ENCODE data around the gene CNTN4.

The CNTN4 gene

DNA sequence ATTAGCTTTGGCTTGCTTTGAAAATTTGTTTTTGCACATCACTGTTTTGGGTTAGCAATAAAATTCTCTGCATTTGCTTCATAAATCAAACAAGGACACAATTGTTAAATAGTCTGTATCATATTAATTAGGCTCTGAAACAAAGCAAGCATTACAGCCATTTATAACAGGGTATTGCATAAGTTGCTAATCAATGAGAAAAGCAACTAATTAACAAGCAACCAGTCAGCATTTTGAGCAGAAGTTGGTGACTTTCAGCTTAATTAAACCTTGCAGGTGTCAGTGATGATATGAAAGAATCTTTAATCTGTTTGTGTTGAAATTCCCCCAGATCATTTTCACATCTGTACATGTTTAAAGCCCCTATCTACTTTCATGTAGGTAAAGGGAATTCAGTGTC, 516.4 kb downstream of the CNTN4 start:
- no peak for DNase-seq

DNA sequence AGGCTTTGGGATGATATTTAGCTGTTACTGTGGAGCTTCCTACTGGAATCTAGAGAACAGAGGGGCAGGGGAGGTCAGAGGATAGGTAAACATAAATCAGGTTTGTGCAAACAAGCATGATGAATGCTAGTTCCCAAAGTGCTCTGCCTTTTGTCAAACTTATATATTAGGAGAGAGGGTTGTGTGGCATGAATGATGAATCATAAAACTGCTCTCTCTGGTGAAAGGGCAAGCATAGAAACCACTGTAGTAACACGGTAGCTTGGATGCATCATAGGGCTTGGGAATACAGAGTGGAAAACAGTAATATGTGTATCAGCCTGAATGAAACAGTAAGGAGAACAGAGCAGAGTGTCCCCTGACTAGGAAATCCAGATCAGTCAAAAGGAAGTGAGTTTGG, 524.8 kb downstream of the CNTN4 start:
- no peak for DNase-seq

GRCh38 chr3:2628117-2628516, 529.5 kb downstream of the CNTN4 start:
- DNase-seq, result no peak

- DNase-seq, result no peak
Observed at GRCh38 chr3:2635511-2635910, 536.8 kb downstream of the CNTN4 start.

- DNase-seq, result no peak
Observed at GRCh38 chr3:2643606-2644005, 544.9 kb downstream of the CNTN4 start.

- no peak for DNase-seq
Observed at GRCh38 chr3:2645001-2645400, 546.3 kb downstream of the CNTN4 start.

DNA sequence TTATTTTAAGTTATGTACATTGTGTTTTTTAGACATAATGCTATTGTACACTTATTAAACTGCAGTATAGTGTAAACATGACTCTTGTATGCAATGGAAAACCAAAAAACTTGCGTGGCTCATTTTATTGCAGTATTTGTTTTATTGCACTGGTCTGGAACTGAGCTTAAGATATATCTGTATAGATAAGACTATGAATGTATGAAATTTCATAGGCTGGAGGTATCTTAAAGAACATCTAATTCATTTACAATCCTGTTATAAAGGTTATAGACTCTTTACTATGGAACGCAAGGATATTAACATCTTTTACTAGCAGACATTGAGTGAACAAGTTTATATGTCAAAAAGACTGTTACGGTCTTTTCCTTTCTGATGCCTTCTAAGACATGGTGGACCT, 552.1 kb downstream of the CNTN4 start:
- DNase-seq, result no peak

DNA sequence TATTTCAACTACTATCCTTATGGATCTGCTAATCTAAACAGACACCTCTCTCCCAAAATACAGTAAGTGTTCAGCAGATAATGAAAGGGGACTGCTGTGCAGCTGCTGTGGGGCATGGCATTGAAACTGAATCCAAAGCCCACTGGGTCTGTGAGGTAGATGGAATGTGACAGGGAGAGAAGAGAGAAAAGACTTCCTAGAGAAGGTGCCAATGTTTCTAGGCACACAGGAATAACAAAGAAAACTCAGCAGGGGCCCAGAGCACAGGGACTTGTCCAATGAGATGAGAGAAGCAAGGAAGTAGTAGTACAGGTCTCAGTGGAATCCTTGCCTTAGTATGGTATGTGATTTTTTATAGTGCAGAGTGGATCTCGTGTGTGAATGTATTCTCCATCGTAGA, 553.7 kb downstream of the CNTN4 start:
- no peak for DNase-seq

- no peak for DNase-seq
Observed at GRCh38 chr3:2653706-2654105, 555.0 kb downstream of the CNTN4 start.

DNA sequence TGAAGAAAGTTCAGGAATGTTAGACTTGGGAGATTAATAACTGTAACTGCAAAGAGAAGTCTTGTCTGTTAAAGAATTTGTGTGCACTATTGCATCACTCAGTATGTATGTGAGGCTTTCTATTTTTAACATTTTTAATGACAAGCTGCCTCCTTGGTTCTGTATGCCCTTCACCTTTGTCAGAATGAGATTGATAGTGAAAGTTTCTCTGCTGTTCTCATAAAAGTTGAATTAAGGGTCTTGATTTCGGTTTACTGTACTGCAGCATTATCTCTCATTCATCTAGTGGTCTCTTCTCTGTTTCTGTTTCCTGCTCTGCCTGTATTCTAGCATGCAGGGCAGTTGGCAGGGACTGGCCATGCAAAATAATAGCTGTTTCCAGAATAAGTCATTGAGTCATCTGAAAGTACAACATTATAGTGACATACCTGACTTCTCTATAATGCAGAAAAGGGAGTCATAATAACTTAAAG, 556.6 kb downstream of the CNTN4 start:
- no peak for DNase-seq

DNA sequence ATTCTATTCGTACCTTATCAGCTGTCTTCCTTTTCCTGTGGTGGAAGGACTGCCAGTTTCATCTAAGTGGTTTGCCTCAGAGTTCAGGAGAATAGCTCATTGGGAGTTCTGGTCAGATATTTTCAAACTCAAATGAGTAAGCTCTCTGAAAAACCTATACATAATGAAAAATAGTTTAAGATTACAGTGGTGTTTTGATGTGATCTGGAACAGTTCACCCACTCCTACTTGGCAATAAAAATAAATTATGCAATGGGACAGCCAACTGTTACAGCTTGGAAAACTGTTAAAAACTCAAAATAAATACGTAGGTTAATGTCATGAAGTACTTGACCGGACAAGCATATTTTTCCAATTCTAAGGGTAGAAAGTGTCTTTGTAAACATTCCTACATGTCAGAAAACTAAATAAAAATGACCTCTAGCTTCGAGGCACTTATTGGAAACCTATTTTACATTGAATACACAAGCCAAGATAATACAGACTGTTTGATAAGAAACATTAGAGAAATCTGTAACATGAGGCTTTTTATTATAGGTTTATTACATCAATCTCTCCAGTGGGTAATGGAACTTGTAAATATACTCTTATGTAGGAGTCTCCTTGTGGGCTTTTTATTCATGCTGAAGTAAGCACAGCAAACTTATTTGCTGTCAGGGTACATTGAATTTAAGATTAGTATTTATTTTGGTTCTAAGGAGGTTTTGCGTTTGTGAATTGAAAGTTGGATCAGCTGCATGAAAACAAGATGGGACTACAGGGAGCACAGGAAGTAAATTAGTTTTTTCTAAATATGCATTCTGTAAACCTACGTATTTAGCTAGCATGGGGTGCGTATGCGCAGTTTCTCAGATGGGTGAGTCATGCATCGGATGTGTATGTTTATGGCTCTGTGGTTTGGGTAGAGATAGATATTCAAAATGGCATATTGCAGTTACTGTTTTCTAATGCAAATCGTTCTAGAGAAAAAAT, 558.4 kb downstream of the CNTN4 start:
- DNase-seq, result no peak

GRCh38 chr3:2657971-2658370, 559.3 kb downstream of the CNTN4 start:
- no peak for DNase-seq

GRCh38 chr3:2659896-2660295, 561.2 kb downstream of the CNTN4 start:
- DNase-seq, result no peak

DNA sequence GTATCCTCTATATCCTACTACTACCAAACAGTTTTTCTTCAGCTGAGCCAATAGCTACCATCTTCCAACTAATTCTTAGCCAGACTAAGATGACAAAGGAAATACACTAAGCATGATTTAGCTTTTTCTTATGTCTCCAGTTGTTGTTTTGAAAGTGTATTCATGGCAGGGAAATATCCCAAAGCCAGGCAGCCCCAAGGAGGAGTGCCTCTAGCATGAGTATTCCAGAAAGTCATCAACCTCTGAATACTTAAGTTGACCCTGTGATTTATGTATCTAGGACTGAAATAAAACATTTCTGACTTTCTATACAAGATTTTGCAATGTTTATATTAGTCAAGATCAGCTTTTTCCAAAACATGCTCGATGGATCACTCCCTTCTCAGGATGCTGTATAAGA, 562.4 kb downstream of the CNTN4 start:
- DNase-seq, result no peak

GRCh38 chr3:2677501-2677900, 578.8 kb downstream of the CNTN4 start:
- no peak for DNase-seq

GRCh38 chr3:2680236-2680635, 581.6 kb downstream of the CNTN4 start:
- no peak for DNase-seq

DNA sequence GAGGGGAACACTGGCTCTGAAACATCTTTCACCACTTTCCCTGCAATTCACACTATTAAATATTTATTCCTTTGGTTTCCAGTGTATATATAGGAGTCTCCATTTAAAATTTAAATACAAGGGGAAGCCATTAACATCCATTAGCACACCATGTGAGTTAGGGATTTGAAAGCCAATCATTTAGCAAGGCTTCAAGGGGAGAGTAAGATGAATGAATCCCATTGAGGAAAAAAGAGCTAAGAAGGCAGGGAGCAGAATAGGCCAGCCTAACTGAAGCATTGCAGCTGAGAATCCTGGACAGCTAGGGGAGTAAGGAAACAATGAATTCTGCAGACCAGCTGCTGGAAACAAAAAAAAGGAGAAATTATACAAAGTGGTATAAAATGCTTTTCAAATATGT, 585.4 kb downstream of the CNTN4 start:
- no peak for DNase-seq

DNA sequence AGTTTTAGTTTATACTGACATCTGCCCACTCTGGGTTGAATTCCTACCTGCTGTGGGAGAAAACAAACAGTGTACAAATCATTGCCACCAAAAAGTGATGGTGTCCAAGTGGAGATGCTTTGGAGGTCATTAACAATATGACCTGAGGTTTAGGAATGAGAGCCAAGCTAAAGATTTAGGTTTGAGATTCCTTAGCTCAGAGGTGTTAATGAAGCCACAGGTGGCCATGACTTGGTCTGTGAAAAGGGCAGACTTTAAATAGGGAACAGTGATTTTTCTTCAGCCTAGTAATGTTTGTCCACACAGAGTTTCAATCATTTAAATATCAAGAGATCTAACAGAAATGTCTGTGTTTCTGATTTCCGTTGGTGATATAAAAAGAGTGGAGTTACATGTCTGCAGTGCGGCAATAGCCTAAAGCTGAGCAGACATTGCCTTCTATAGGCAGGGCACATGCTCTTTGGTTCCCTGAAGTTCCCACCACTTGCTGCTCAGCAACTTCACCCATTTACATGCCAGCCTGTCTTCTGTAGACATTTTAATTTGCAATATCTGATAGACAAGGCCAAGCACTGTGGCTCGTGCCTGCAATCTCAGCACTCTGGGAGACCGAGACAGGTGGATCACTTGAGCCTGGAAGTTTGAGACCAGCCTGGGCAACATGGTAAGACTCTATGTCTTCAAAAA, 588.3 kb downstream of the CNTN4 start:
- no peak for DNase-seq

GRCh38 chr3:2697589-2697988, 598.9 kb downstream of the CNTN4 start:
- DNase-seq, result no peak

DNA sequence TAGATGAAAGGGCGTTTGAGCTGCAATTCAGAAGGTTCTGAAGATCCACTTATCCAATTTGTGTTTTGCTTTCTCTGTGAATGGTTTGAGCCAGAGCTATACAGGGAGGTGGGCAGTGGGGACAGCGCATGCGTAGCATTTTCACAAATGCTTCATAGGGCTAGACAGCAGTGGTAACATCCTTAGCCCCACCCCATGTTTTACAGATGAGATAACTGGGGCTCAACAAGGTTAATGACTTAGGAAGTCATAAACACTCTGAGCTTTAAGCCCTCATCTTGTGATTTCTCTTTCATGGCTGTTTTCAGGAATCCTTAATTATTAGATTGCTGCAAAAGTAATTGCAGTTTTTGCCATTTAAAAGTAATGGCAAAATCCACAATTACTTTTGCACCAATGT, 602.8 kb downstream of the CNTN4 start:
- DNase-seq, result no peak

- DNase-seq, result no peak
Observed at GRCh38 chr3:2706144-2706835, 607.6 kb downstream of the CNTN4 start.

- no peak for DNase-seq
Observed at GRCh38 chr3:2706836-2707210, 608.2 kb downstream of the CNTN4 start.

- no peak for DNase-seq
Observed at GRCh38 chr3:2711081-2711480, 612.4 kb downstream of the CNTN4 start.

DNA sequence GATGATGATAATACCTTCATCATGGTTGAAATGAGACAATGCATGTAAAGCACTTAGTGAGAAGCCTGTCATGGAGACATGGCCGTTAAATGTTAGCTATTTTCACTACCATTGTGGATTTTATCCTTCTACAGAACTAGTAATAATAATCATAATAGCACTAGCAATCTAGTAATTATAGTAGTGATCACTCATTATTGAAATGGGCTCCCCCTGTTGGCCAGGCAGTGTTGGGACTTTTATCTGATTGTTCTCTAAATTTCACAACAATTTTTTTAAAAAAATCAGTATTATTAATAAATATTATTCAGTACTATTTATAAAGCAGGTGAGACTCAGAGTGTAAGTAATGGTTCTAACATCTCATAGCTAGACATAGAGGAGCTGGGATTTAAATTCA, 615.3 kb downstream of the CNTN4 start:
- DNase-seq, result no peak

Measured in NCI-H2029 (cell line).